K562 (cell line): ENCODE data around the gene BRD3. TPM values are rescaled to one million over a fixed set of nuclear protein-coding genes. Genes with fewer than 3 reads are reported as not detected.

ENCODE experiments used
- ATAC-seq: fragments of 200-7000 bp; cut with Tn5 transposase; 3 replicates; pipeline ENCODE4 v1.9.1; 2020; ENCODE audit warnings: moderate library complexity
- BruUV-seq: library from RNA; stranded (reverse); fragments of 400-500 nt; replicated peaks from 2 replicates; lab custom pipeline; 2021; lab: Mats Ljungman, UMichigan
- CTCF ChIA-PET: fragments of 300-600 bp; formaldehyde crosslinking; extraction: SDS; loops from one replicate; lab custom pipeline; 2021; ENCODE audit warnings: low intra/inter-chr PET ratio; lab: Yijun Ruan, JAX
- POLR2A ChIA-PET: fragments of 300-600, 350-650 bp; sonication (Branson Sonifier 250); formaldehyde crosslinking; extraction: SDS; loops from one replicate; lab custom pipeline; 2021; ENCODE audit warnings: antibody characterized with exemption, inconsistent platforms; lab: Yijun Ruan, JAX
- DNase-seq, 4 experiments: peaks; one replicate each; pipeline versions ENCODE4 v3.0.0 to v3.0.0-alpha.2; 2011 to 2018; ENCODE audit warnings: low spot score in 3 of 4, mixed read lengths in 3 of 4; ENCODE audit errors: extremely low read depth in 1 of 4
- FAIRE-seq: peaks from 2 replicates; lab custom pipeline; 2011; peaks lifted over from hg19 to GRCh38; lab: Jason Lieb, UNC
- H2AFZ ChIP-seq: 2 replicates; pipeline ENCODE4 v1.6.0; 2011; ENCODE audit warnings: low read depth, low read length, control low read depth, inconsistent platforms
- H3K27ac ChIP-seq: fragments of 200-600 bp; 3 replicates; pipeline ENCODE4 v1.8.0; 2011; ENCODE audit warnings: low read depth, mild to moderate bottlenecking, control low read depth, inconsistent platforms, low read length, moderate library complexity, mixed read lengths; ENCODE audit errors: extremely low read depth
- H3K27me3 ChIP-seq, 2 experiments: fragments of 300-600 bp in 1 of 2; 2 replicates in 1 of 2; 3 replicates in 1 of 2; pipeline versions ENCODE4 v1.6.0 to v1.8.0; 2011; ENCODE audit warnings: inconsistent platforms in 2 of 2, low read length in 2 of 2, mild to moderate bottlenecking in 1 of 2, mixed read lengths in 1 of 2, moderate library complexity in 1 of 2; ENCODE audit not compliant: control insufficient read depth in 2 of 2, insufficient read depth in 2 of 2
- H3K36me3 ChIP-seq: fragments of 300-600 bp; 3 replicates; pipeline ENCODE4 v1.8.0; 2011; ENCODE audit warnings: mild to moderate bottlenecking, low read length, inconsistent platforms; ENCODE audit not compliant: control insufficient read depth, insufficient read depth
- H3K4me1 ChIP-seq, 2 experiments: fragments of 200-600 bp in 1 of 2; replicated peaks in 1 of 2; 2 replicates in 1 of 2; 3 replicates in 1 of 2; pipeline versions ENCODE4 v1.5.1 to v1.8.0; 2011; ENCODE audit warnings: inconsistent platforms in 2 of 2, low read length in 2 of 2, mild to moderate bottlenecking in 1 of 2, mixed read lengths in 1 of 2, moderate library complexity in 1 of 2; ENCODE audit not compliant: control insufficient read depth in 2 of 2, insufficient read depth in 2 of 2
- H3K4me2 ChIP-seq: 2 replicates; pipeline ENCODE4 v1.6.1; 2011; ENCODE audit warnings: low read length, control low read depth, inconsistent platforms, mixed read lengths; ENCODE audit not compliant: insufficient read depth
- H3K4me3 ChIP-seq: fragments of 200-600 bp; sonication (generic), shearing (Covaris generic); 2 replicates; pipeline ENCODE4 v1.5.1; 2016; ENCODE audit warnings: control low read depth, inconsistent platforms
- H3K79me2 ChIP-seq: fragments of 200-600 bp; 3 replicates; pipeline ENCODE4 v1.8.0; 2011; ENCODE audit warnings: low read length, inconsistent platforms; ENCODE audit not compliant: control insufficient read depth, insufficient read depth
- H3K9ac ChIP-seq, 2 experiments: 2 replicates each; pipeline versions ENCODE4 v1.6.0 to v1.6.1; 2011; ENCODE audit warnings: low read depth in 2 of 2, low read length in 2 of 2, control low read depth in 1 of 2, inconsistent platforms in 1 of 2, mild to moderate bottlenecking in 1 of 2, mixed read lengths in 1 of 2; ENCODE audit not compliant: insufficient read depth in 1 of 2
- H3K9me1 ChIP-seq: one replicate; pipeline ENCODE4 v1.6.0; 2011; ENCODE audit warnings: inconsistent platforms, mild to moderate bottlenecking, low read length, moderate library complexity; ENCODE audit not compliant: control insufficient read depth, insufficient read depth
- H3K9me3 ChIP-seq: replicated peaks from 2 replicates; pipeline ENCODE4 v1.5.1; 2011; ENCODE audit warnings: low read depth, low read length, inconsistent platforms; ENCODE audit not compliant: control insufficient read depth, insufficient read depth
- H4K20me1 ChIP-seq: replicated peaks from 2 replicates; pipeline ENCODE4 v1.6.1; 2011; ENCODE audit warnings: low read length, inconsistent platforms, mixed read lengths; ENCODE audit not compliant: control insufficient read depth, insufficient read depth
- E2F1 ChIP-seq: sonication (generic); formaldehyde crosslinking; IDR thresholded peaks from 2 replicates; pipeline ENCODE4 v1.8.1; 2023; ENCODE audit warnings: mild to moderate bottlenecking, missing genetic modification reagents, moderate library complexity
- ZNF639 ChIP-seq, 2 experiments: fragments of 200-800 bp in 1 of 2; sonication (Bioruptor generic) in 1 of 2; sonication (generic) in 1 of 2; formaldehyde crosslinking in 1 of 2; IDR thresholded peaks in 1 of 2; conservative IDR thresholded peaks in 1 of 2; 2 replicates each; pipeline versions ENCODE4 v1.5.0 to v1.6.1; 2016 to 2020; ENCODE audit warnings: missing compliant biosample characterization in 1 of 2, missing genetic modification characterization in 1 of 2, missing genetic modification reagents in 1 of 2
- WGBS: fragments of 100-300 bp; shearing (Covaris generic); methylation state at CpG from one replicate; pipeline ENCODE4 v1.1.6; 2016; ENCODE audit warnings: low coverage, mixed read lengths; ENCODE audit not compliant: insufficient coverage; ENCODE audit errors: missing lambda C conversion rate; 5-methylcytosine and 5-hydroxymethylcytosine counted together
- in situ Hi-C: fragments of 300-500 bp; cut with MboI; formaldehyde crosslinking; loops from 4 replicates; pipeline ENCODE4 v1.15.0; 2018; ENCODE audit warnings: inconsistent platforms, mixed read lengths
- intact Hi-C: fragments of 100-400 bp; cut with micrococcal nuclease; formaldehyde crosslinking; loops from 2 replicates; pipeline ENCODE4 v1.14.2; 2022
- polyA plus RNA-seq, 8 experiments: library from polyadenylated mRNA; depleted of rRNA in 4 of 8; stranded (reverse) in 5 of 8; unstranded in 3 of 8; fragments of >200 nt; fragmentation: Nextera tagmentation in 2 of 8; fragmentation: Illumina TruSeq in 1 of 8; extraction: Ambion mirVana in 2 of 8; extraction: Trizol in 1 of 8; gene quantifications; 2 replicates each; pipeline versions ENCODE4 v1.2.1 to v1.2.3, GENCODE V29; 2011 to 2014; ENCODE audit warnings: inconsistent platforms in 1 of 8, missing spikeins in 1 of 8
- total RNA-seq, 7 experiments: library from RNA; depleted of rRNA in 6 of 7; stranded (reverse); fragments of >200 nt in 6 of 7; fragmentation: Illumina TruSeq in 2 of 7; extraction: Trizol in 2 of 7; gene quantifications; 2 replicates each; pipeline versions ENCODE4 v1.2.1 to v1.2.3, GENCODE V29; 2011 to 2021; ENCODE audit warnings: low replicate concordance in 1 of 7

The BRD3 gene
- total and polyA plus RNA-seq, 9 of the 15 experiments (the other 6 are each of a cell fraction or from before 2014, with no cell fraction given) = 0.82 to 37.1 (median 4.2) TPM

- FAIRE-seq = no peak
- CTCF ChIA-PET = no interaction called here
- TF ChIP-seq ZNF639 (CRISPR knock-in tag; conservative IDR thresholded peaks at IDR 0.05 in 1 of 2, IDR thresholded peaks at IDR 0.05 in 1 of 2) (no peak), E2F1 (CRISPR knock-in tag) (no peak)
- TF ChIP-seq, all 486 proteins: peak for 0
- H3K4me1 ChIP-seq = peaks cover 0 to 25% of the 10 kb centered on the region in 2 experiments; a peak in 2 of 5 replicates
- no peak overlapping the region for H3K4me2 ChIP-seq
- no peak overlapping the region for H3K27ac ChIP-seq
- no peaks in the 10 kb centered on the region for H3K27me3 ChIP-seq
- 81% methylated on average over 12 of the region's 12 CpGs for WGBS
- ATAC-seq (no peak), DNase-seq (no peak)
- BruUV-seq = no TSS peak
- no peaks in the 10 kb centered on the region for H4K20me1 ChIP-seq
- no peak overlapping the region for H2AFZ ChIP-seq
- intact Hi-C loops (no loop called here), in situ Hi-C loops (no loop called here)
- H3K9me1 ChIP-seq = no peaks in the 10 kb centered on the region
- no peak overlapping the region for H3K9ac ChIP-seq
- peaks cover 65% of the 10 kb centered on the region; the same call in 1 of the 3 replicates for H3K36me3 ChIP-seq
- no peaks in the 10 kb centered on the region for H3K9me3 ChIP-seq
- H3K79me2 ChIP-seq = no peaks in the 10 kb centered on the region
- POLR2A ChIA-PET = interaction anchor here (1.0 to 1.1 kb wide), 2 partner anchors 10 to 18 kb away, joined by 3 read pairs; no protein-coding TSS in a partner anchor
- H3K4me3 ChIP-seq = no peak overlapping the region
Measured at GRCh38 chr9:134048582-134048968, 19.3 kb downstream of the BRD3 start.
